ENCODE results near the gene RAB12.
"Not testable (repeated sequence)": the region's sequence is repeated elsewhere in the genome, so short reads cannot be mapped to it uniquely, and the experiment has no call there.

The RAB12 gene, protein sequence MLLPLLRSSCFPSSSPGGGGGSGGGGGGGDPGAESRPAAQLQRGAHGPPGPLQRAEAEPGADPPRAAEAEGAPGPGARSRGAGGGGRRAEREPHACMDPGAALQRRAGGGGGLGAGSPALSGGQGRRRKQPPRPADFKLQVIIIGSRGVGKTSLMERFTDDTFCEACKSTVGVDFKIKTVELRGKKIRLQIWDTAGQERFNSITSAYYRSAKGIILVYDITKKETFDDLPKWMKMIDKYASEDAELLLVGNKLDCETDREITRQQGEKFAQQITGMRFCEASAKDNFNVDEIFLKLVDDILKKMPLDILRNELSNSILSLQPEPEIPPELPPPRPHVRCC

DNA sequence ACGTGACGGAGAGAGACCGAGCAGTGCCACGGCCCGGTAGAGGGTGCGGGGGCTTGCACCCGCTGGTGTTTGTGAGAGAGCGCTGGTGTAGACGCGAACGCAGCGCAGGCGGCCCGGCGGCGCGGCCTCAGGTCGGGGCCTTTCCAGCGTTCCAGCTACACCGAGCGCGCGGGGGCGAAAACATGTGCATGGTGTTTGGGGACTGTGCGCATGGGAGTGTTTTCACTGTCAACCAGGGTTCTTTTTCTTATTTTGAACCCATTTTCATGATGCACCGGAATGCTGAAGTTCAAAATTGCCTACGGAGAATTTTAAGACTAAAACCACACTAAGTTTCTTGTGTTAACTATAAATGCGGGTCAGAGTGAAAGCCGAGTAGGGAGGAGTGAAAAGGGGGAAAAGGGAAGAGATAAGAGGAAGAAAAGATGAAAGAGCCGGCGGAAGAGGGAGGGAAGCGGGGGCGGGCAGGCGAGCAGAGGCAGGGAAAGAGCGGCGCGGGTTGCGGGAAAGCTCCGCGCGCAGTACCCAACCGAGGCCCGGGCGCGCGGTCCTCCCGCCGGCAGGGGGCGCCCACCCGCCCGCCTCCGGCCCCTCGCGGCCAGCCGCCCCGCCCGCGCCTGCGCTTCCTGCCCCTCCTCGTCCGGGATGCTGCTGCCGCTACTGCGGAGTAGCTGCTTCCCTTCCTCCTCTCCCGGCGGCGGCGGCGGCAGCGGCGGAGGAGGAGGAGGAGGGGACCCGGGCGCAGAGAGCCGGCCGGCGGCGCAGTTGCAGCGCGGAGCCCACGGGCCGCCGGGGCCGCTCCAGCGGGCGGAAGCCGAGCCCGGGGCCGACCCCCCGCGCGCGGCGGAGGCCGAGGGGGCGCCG is at the start of gene RAB12:
RAB12 (plus strand) TSS at position 643 of the 864 bp plus-strand sequence; CDS start at position 646, 3 bp downstream.
- no peak for FAIRE-seq

DNA sequence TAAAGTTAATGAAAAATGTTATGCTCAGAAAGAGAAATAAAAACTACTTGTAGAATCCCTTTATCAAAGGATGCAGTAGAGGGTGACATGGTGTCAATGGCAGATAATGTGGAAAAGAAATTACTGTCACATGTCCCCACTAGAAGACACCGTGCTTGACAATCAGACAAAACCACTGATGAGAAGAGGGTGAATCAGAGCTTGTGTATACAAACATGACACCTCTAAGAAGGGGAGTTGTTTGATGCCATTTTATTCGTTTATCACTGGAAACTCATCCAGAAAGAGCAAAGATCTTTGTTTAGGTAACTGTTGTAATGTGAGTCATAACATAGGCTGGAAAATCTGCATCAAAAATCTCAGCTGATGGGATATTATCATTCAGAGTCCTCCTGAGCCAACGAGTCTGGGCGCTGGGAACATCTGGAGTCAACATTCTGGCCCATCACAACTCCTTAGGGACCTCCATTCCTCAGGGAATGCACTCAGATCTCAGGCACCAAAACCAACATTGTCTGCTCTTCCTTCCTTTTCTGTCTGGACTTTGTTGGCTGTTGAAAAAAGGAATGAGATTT is 49.5 kb upstream of the RAB12 start:
- FAIRE-seq: no peak

DNA sequence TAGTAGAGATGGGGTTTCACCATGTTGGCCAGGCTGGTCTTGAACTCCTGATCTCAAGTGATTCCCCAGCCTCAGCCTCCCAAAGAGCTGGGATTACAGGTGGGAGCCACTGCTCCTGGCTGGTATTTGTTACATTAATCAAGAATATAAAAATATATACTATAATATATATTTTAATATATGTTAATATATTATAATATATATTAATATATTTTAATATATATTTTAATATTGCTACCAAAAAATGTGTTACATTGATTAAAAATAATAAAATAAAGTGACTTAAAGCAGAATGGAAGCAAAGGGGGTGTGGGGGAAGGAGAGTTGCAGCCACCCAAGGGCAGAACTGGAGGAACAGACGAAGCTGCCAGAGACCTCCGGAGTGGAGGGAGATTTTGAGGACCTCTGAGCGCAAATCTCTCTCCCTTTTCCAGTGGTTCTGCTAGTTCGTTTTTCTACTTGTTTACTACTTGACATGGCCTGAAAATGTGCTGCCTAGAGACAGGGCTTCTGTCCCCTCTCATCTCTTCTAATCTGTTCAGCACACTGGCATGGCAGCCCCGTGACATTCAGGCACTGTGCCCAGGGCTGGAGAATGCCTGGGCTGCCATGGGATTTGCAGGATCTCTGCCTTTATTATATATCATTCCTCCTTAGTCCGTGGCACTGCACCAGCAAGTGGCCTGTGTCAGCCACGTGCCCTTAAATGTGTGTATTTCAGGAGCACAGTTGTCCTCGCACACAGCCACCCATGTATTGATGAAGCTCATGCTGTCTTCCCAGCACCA is 47.9 kb upstream of the RAB12 start:
- no peak for FAIRE-seq

DNA sequence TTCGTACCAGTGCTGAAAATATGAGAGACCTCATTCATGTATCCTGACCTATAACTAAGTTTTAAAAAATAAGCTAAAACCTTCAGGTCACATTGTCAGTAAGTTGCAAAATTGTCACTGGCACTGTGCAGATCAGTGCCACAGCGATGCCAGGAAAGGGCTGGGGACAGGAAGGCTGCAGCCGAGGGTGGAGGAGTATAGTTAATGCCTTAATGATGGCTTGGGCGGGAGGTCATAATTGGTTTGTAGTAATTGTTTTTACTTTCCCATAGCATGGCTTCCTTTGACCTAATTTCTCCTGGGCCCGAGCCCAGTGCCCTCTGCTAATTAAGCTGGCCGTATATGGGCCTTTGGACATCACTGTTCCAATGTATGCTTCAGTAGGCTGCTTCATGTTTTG is 47.2 kb upstream of the RAB12 start:
- no peak for FAIRE-seq

DNA sequence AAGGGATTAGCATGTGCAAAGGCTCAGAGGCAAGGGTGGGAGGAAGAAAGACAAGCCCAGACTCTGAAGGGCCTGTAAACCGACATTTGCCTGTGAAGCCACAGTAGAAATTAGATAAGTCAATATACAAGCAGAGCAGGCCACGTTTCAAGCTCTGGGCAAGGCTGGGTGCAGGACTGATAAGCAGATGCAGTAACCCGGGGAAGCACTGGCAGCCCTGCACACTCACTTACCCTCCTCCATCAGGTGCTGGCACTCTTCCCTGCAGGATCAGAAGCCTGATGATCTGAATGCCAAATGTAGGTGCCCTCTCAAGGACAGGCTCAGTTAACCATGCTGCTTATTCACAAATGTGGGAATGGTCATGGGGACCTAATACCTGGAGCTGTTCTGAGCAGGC is 46.3 kb upstream of the RAB12 start:
- FAIRE-seq: no peak

DNA sequence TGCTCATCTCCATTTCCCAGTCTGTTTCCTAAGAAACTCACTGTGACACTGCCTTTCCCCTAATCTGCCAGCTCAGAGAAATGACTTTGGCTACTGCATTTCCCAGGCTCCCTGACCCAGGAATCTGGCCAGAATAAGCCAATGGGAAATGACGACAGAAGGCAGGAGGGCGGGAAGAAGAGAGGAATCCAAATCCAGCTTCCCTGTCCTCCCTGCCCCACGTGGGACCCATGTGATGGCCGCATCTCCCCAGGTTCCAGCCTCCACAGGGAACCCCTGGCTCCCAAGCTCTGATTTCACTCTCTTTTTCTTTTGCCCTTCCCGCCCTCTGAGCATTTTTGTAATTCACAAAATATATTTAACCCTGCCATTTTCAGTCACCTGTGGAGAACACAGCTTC is 37.8 kb upstream of the RAB12 start:
- FAIRE-seq: no peak

DNA sequence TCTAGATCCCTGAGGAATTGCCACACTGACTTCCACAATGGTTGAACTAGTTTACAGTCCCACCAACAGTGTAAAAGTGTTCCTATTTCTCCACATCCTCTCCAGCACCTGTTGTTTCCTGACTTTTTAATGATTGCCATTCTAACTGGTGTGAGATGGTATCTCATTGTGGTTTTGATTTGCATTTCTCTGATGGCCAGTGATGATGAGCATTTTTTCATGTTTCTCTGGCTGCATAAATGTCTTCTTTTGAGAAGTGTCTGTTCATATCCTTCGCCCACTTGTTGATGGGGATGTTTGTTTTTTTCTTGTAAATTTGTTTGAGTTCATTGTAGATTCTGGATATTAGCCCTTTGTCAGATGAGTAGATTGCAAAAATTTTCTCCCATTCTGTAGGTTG is 35.5 kb upstream of the RAB12 start:
- not testable (repeated sequence) for FAIRE-seq

DNA sequence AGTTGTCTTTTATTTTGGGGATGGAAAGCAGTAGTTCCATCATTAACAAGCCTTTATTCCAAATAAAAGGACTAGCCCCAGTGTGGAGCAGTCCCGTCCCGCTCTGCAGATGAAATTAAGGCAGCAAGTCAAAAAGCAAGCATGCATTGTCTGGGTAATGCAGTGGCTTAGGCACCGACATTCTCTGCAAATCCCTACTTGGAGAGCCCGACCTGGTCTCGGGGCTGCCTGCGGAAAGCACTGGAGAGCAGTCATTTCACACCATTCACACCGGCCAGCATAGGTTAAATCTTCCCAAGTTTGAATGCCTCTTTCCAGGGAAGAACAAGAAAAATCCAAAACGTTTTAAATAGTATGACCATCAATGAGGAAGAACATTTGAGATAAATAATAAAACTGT is 24.4 kb upstream of the RAB12 start:
- no peak for FAIRE-seq

DNA sequence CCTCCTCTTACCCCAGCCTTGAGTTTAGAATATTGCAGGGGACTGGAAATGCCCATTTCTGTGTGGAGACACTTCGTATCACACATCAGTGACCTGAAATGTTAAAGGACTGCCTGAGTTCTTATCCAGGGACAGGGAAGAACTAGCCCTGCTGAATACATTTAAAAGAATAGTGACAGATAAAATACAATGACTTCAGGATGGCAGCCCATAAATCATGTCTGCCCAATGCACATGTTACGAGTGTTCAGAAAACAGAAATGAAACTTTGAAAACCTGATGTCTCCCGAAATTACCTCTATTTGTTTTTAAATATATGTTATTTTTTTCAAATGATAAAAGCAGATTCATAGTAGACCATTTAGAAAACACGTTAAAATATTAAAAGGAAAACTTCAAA is 22.3 kb upstream of the RAB12 start:
- FAIRE-seq: no peak

DNA sequence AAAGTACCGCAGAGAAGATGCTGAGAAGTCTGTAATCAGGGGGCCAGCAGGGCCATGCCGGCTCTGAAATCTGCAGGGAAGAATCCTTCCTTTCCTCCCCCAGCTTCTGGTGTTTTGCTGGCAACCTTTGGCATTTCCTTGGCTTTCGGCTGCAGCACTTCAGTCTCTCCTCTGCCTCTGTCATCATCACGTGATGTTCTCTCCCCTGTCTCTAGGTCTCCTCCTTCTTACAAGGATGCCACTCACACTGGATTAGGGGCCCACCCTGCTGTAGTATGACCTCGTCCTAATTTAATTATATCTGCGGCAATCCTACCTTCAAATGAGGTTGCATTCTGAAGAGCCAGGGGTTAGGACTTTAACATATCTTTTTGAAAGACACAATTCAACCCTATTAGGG is 13.8 kb upstream of the RAB12 start:
- no peak for FAIRE-seq

DNA sequence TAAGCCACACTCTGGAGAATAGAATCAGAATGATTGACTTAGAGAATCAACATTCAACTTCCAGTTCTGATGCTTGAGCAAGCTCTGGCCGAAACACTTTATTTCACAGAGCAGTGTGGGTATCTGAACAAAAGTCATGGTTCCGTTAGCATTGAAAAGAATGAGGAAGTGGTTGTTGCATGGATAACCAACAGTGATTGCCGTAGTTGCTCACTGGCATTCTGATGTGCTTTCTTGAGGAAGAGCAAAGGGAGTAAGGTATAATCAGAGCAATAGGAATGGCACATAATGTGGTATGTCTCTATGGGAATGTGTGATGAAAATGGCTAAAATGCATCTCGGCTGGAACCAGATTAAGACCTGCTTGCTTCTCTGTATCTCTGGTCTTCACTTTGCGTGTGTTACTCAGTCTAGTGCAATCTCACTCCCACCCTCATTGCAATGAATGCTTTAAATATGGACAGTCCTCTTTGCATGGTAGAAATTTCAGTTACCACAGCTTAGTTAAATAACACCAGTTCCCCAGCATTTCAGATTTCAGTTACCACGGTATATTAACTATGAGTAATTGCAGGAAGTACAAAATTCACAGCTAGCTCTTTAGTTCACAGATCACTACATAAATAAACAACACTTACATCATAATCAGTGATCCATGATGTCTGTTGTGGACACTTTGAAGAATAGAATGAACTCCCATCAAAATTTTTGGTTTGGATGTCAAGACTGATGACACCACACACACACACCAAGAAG is 7.8 kb upstream of the RAB12 start:
- peak; percentile 45 for FAIRE-seq

DNA sequence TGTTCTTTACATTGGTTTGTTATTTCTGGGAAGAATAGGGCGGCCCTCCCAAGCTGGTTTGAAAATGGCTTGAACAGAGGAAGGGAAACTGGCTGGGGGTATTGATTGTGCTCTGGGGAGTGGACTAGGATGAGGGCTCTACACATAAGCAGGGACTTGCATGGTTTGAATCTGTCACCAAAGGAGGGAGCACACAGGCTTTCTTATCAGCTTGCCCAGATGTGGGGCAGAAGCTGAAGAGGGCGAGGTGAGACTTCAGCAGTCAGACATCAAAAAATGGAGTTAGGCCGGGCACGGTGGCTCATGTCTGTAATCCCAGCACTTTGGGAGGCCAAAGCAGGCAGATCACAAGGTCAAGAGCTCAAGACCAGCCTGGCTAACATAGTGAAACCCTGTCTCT is 7.2 kb upstream of the RAB12 start:
- no peak for FAIRE-seq

DNA sequence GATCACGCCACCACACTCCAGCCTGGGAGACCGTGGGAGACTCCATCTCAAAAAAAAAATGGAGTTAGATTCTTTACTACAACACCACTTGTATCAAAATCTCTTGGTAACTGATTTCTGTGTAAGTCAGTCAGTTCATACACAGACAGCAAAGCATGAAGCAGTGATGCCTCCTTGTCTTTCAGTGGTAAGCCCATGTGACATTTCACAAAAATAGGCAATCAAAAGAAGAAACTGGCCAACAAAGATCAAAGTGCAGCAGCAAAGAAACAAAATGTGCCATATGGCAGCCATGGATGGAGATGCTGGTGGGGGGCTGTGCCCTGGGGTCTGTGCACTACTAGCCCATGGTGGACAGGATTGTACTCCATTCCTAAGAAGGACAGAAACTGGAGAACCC is 6.7 kb upstream of the RAB12 start:
- FAIRE-seq: no peak

DNA sequence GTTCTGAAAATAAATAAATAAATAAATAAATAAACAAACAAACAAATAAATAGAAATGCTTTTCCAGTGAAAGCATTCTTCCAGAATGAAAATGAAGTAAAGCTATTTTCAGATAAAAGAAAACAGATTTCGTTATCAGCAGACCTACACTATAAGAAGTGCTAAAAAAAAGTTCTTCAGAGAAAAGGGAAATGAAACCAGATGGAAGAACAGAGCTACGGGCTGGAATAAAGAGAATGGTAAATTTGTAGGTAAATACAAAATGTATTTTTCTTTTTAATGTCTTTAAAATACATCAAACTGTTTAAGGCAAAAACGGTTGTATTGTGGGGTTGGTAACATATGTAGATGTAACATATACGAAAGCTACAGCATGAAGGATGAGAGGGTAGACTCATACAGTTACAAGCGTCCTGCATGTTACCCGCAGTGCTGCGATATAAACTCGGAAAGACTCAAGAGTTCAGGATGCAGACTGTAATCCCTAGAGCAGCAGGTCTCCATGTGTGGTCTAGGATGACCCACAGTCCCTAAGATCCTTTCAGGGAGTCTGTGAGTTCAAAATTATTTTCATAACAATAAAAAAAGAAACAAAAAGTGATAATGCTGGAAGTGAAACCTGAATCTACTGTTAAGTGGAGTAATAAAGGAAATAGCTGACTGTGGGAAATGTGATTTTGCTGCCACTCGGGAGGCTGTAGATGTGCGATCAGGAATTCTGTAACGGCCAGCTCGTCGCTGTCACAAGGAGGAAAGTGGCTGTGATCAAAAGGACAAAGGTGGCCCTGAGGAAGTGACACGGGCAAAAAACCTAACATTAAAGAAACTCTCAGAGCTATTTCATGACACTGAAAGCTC is 5.3 kb upstream of the RAB12 start:
- FAIRE-seq: no peak

DNA sequence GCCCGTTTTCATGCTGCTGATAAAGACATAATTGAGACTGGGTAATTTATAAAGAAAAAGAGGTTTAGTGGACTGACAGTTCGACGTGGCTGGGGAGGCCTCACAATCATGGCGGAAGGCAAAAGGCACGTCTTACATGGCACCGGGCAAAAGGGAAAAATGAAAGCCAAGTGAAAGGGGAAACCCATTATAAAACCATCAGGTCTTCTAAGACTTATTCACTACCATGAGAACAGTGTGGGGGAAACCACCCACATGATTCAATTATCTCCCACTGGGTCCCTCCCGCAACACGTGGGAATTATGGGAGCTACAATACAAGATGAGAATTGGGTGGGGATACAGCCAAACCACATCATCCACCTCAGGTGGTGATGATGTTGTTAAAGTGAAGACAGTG is 3.3 kb upstream of the RAB12 start:
- no peak for FAIRE-seq

DNA sequence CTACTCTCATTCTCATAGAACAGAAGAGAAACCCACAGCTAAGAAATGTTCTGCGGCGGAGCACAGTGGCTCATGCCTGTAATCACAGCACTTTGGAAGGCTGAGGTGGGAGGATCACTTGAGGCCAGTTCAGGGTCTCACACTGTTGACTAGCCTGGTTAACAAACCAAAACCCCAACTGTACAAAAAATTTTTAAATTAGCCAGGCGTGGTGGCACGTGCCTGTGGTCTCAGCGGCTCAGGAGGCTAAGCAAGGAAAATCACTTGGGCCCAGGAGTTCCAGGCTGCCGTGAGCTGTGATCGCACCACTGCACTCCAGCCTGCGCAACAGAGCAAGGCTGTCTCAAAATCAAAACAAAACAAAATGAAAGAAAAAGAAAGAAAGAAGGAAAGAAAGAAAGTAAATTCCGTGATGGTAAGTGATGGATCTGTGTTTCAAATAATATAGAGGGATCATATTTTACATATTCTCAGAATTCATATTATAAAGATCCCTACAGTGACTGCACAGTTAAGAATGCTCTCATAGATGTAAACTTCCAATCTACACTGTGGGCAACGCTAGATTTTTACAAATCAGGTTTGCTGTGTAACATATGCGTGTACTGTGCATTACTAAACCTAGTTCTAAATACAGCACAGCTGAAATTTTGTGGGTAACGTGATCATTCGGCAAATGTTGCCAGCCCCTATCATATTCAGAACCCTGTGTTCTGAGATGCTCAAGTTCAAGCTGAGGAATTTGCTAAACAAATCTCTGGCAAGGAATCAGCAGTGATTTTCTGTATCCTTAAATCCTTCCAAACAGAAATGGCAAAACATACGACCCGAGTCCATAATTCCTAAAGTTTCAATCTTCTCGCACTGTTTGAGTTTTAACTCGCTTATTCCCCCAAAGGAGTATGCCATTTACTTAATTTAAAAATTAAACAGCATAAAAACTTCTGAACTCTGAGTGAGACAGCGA is 1.2 kb upstream of the RAB12 start:
- FAIRE-seq: no peak

DNA sequence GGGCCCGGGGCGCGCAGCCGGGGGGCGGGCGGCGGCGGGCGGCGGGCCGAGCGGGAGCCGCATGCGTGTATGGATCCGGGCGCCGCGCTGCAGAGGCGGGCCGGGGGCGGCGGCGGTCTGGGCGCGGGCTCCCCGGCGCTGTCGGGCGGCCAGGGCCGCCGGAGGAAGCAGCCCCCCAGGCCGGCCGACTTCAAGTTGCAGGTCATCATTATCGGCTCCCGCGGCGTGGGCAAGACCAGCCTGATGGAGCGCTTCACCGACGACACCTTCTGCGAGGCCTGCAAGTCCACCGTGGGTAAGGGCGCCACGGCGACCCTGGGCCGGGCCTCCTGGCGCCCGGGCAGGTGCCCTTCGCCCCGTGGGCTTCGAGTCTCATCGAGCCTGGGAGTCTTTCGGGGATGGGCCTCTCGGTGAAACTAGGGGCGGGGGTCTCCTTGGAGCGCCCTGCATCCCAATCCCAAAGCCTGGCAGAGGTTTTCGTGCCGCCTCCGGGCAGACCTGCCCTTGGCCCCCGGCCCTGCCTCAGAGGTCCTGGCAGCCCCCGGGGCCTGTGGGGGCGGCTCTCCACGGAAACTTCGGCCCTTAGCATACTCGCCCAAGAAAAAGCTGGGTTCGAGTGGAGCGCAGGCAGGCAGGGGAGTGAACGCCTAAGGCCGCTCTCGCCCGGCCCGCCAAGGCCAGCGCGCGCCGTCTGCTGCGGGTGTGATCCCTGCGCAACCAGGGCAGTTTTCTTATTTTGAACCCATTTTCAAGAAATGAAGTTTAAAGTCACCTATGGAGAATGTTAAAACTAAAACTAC is 622 bp downstream of the RAB12 start:
- FAIRE-seq: no peak

DNA sequence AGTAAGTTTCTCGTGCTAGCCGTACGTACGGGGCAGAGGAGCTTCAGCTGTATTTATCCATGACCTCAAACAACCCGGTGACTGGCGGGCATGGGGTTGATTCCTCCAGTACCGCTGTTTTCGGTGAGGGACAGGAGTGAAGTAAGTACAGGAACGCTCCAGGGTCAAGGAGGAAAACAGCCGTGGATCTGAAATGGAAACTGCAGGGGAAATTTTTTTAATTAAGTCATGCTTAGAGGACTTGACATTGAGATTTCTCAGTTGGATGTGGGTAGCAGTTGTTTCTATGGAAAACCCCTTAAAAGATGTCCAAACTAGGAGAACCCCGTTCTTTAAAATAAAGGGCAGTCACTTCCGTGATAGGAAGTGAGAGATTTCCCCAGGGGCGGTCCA is 1.2 kb downstream of the RAB12 start:
- no peak for FAIRE-seq

DNA sequence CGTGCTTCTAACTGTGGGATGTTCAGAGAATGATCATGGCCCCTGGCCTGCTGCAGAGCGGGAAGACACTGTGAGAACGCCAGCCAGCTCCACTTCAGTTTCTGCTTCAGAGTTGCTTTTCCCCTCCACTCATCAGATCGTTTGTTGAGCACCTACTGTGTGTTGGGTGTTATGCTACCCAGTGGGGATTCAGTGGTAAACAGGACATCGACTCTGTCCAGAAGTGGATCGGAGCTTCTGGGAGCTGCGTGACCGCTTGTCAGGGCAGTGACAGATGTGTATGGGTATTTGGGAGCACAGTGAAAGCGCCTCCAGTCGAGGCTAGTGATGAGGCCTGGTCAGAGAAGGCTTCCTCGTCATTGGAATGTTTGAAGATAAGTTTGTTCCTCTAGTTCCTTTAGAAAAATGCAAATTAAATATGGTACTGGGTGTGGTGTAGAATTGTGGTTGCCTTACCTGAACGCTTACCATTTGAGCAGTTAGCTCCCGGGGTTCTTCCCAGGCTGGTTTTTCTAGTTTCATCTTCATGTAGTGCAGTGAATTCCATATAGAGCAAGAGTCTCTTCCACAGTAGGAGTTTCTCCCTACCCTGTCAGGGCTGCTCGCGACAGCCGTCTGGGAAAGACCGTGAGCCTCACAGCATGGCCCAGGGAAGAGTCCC is 2.8 kb downstream of the RAB12 start:
- no peak for FAIRE-seq
